ENCODE data around the gene SYT1.

Gene SYT1

DNA sequence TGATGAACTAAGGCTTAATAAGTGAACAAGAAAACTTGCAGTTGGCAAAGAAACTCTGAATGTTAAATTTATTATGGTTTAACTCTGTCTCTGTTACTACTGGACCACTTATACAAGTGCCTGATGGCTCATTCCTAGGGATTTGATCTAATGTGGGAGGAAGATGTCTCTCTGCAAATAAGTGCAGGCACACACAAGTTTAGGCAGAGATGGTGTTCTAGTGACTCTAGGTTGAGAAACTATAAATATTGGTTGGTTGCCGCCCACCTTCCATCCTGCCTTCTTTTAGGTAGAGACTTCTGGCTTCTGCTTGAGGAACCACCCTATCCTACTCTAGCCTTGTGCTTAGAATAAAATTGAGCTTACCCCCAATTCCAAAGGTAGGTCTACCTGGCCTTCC lies 570.0 kb downstream of the SYT1 start:
- no peak for DNase-seq (ENCODE audit: low read depth in 2 of 2)

DNA sequence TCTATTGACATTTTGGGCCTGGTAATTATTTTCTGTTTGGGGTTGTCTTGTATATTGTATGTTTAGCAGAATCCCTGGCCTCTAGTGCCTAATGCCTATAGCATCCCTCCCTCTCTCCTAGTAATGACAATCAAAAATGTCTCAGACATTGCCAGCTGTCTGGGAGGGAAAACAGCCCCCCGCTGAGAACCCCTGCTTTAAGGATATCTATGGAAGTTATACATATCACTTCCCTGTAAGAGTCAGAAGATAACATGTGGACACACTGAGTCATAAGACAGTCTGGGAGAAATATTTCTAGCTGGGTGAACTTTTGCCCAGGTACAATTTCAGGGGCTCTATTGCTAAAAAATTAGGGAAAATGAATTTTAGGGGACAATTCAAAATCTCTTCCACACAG lies 571.2 kb downstream of the SYT1 start:
- no peak for DNase-seq (ENCODE audit: low read depth in 2 of 2)

DNA sequence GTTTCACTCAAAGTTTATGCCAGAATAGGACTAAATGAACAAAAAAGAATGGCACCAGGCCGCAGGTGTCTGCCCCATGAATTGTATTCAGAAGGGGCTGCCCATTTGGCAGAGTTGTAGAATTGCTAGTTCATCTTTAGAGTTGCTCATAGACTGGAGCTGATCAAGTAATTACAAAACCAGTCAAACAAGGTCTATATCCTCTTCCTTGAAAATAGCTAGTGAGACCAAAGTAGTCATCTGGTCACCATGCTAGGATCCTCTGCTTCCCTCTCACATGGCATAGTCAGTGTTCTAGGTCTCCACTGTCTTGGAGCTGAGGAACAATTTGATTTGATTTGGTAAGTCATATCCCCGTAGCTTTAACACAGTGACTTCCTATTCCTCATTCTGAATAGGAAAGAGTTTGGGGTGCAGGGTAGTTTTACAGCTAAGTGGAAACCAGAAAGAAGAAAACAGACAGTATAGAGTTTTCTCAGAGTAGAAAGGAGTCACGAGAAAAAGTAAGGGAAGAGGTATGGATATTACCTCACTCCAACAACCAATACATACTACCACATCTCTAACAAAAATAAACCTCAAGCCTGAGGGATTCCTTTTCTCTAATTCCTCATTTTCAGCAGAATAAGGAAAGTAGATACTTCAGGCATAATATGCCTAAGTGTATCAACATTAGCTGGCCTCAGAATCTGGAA lies 574.1 kb downstream of the SYT1 start:
- no peak for DNase-seq (ENCODE audit: low read depth in 2 of 2)

DNA sequence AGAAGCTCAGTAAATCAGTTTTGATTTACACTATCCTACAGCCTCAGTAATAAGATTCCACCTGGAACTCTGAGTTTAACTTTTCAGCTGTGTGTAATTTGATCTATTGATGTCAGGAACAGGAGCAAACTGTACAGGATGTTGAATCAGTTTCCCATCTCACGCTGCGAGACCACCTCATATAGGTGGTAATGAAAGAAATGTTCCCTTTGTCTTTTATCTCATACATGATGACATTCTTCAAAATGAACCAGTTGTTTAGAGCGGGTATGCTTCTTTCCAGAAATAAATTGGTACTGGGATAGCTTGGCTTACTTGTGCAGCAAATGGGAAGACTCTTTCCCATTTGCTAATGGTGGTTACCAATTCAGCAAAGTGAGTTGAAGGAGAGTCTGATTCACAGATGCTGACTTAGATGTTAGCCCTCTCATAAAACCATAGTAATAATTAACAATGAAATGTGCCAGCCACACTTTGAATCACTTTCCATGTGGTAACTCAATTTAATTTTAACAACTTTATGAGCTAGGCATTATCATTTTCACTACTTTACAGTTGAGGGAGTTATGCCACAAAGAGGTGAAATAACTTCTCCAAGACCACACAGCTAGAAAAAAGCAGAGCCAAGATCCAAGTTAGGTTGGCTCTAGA lies 574.7 kb downstream of the SYT1 start:
- no peak for DNase-seq (ENCODE audit: low read depth in 2 of 2)

DNA sequence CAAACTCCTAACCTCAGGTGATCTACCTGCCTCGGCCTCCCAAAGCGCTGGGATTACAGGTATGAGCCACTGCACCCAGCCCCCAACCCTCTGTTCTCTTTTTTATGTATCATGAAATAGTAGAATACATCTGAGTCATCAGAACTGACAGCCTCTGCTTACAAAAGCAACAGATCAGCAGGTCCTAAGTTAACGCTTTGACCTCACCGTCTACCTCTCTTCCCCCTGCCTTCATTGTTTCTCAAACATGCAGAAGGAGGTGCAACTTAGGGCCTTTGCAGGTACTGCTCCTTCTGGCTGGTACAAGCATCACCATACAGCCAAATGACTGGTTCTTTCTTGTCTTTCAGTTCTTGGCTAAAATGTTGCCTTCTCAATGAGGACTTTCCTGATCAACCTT lies 577.0 kb downstream of the SYT1 start:
- no peak for DNase-seq (ENCODE audit: low read depth in 2 of 2)

DNA sequence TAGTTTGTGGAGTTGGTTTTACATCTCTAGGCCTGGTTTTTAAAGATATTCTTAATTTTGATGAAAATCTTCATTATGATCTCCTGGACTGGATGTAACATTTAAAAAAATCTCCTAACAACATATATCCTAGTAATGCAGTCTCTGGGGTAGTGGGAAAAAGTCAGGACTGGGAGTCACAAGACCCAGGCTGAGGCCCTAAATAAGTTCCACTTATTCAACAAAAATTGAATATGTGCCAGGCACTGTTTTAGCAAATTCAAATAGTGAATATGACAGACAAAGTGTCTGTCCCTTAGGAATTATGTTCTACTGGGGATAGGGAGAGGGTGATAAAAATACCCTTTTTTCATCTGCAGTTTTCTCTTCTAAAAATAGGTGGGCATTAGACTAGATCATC lies 577.8 kb downstream of the SYT1 start:
- no peak for DNase-seq (ENCODE audit: low read depth in 2 of 2)

DNA sequence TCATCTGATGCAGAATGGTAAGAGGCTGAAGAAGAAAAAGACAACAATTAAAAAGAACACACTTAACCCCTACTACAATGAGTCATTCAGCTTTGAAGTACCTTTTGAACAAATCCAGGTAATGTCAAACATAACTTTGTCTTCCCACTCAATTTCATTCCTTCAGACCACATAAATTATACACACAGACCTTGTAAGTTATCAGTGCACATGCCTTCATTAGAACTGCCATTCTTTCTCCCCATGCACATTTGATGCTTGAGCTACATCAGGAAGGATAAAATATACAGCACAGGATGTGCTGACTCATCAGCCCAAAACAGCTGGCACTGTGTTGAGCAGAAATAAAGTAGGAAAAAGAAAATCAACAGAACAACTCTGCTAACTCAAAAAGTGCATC lies 579.5 kb downstream of the SYT1 start:
- DNase-seq (ENCODE audit: low read depth in 2 of 2), result no peak

DNA sequence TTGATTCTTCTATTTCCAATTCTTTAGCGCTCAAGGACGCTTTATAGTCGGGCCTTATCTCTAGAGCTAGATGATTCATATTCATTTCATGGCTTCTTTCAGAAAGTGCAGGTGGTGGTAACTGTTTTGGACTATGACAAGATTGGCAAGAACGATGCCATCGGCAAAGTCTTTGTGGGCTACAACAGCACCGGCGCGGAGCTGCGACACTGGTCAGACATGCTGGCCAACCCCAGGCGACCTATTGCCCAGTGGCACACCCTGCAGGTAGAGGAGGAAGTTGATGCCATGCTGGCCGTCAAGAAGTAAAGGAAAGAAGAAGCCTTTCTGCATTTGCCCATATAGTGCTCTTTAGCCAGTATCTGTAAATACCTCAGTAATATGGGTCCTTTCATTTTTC lies 584.2 kb downstream of the SYT1 start:
- no peak for DNase-seq (ENCODE audit: low read depth in 2 of 2)

DNA sequence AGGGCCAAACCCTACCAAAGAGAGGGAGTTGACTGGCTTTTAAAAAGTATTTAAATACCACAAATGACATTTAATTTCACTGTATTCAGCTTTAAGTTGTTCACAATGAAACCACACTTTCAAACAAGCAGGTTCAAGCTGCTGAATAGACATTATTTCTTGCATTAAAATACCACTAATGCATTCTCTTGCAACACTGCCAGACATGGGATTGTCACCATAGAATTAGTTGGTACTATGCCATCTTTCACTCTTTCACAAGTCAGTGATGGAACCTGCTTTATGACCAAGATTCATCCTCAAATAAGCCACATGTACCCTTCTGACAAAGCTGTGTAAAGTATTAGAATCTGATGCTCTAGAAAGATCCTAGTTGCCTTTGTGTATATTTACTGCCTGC lies 586.8 kb downstream of the SYT1 start:
- no peak for DNase-seq (ENCODE audit: low read depth in 2 of 2)

DNA sequence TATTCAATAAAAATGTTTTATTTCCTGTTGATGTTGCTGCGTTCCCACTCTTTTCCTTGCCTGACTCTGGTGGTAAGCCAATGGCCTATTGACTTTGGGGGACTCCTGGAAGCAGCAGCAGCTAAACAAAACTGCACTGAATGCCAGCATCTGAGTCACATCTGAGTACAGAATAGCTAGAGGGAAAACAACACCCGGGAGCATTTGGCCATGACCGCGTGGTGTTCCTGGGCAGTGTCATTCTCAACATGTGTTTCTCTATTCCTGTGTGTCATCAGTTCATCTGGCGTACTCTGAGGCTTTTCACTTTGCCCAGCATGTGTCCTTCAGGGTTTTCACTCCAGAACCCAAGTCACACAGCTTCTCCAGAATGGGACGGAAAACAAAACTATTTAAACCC lies 587.4 kb downstream of the SYT1 start:
- DNase-seq (ENCODE audit: low read depth in 2 of 2), result peak; percentile 48 to 50

DNA sequence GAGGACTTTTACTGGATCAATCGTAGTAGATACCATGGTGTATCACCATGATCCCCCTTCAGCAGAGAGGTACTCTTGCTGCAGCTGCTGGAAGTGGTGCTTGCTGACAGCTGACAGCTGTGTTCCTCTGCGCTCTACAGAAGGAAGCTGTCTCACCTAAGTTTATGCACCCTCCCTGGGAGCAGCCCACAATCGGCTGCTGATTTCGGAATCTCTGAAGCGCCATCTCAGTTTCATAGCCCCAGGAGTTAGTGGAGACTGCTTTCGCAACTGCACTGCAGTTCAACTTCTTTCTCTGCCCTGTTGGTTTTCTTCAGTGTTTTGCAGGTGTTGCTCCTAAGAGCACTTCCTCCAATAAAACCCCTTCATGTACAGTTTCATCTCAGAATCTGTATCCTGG lies 588.3 kb downstream of the SYT1 start:
- no peak for DNase-seq (ENCODE audit: low read depth in 2 of 2)

DNA sequence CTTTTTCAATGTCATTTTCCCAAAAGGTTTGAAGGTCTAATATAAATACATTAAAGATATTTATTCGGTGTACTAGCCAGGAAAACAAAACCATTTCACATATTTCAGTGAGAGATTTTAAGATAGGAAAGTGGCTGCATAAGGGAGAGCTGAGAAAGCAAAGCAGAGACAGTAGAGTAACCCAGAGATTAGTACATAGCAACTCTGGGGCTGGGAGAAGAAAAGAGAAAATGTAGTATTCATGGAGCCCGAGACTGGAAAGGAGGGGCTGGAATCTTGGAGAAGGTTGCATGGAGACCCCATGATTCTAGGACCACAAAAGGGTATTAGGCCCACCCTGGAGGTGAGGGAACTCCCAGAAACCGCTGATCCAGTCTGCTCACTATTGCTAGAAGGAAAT lies 589.2 kb downstream of the SYT1 start:
- DNase-seq (ENCODE audit: low read depth in 2 of 2), result no peak

DNA sequence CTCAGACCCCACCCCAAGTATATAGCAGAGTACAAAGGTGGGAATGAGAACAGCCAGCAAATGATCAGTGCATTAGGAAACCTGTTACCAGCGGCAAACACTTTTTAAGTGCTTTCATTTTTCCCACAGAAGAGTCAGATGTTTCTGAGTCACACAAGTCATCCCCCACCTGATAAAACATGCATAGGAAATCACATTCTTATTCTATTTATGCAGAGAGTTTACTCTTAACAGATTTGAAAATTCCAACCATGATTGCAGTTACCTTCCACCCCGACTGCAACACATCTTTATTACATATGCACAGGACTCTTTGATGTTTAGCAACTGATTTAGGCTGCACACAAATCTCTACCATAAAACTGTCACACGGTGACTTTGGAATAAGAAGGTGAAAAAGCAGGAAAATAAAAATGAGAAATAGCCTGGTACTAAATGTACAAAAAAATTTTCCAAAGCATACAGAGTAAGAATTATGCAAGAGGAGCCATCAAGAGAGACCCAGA lies 589.8 kb downstream of the SYT1 start:
- DNase-seq (ENCODE audit: low read depth in 2 of 2), result no peak

DNA sequence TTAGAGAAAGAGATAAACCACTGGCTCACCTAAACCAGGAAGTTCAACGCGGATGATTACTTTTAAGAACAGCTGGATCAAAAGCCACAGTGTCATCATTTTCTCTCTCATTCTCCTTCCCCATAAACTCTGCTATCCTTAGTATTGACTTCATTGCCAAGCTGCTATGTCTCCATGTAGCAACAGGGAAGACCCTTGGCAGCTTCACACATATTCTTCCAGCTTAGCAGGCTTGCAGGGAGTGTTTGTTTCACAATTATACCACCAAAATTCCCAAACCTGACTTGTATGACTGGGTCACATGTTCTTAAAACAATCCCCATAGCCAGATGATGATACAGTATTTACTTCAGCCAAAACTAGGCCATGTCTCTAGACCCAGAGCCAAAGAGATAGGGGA lies 590.7 kb downstream of the SYT1 start:
- DNase-seq (ENCODE audit: low read depth in 2 of 2), result no peak

DNA sequence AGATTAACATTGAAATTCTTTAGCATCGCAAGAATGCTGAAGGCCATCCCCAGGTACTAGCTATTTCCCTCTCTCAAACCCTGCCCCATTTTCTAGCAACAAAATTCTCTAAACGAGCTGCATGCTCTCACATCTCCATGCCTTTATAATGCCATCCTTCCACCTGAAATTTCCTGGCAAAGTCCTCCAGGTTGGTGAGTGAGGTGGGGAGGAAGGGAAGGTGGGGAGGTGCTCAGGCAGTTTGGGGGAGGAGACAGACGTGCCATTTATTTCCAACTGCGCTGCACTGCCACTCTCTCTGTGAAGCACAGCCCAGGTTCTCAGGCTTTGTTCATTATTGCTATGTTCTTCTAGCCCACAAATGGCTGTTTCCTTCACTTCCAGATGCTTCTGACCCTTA lies 617.7 kb downstream of the SYT1 start:
- no peak for DNase-seq (ENCODE audit: low read depth in 2 of 2)

DNA sequence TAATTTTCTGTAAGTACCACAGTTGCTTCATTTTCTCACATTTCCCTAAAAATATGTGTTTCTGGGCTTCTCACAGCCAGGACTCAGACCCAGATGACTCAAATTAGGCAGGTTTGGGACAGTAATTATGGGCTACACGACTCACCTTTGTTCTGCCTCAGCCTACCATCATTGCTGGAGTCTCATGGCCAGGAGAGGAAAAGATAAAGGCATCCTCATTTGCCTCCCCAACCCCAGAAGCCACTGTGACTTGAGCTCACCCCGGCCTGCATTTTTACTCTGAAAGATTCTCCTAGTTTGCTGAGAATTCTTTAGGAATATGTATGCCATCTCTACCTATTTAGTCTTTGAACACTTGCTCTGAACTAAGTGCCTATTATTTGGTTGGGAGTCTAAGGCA lies 618.3 kb downstream of the SYT1 start:
- no peak for DNase-seq (ENCODE audit: low read depth in 2 of 2)

DNA sequence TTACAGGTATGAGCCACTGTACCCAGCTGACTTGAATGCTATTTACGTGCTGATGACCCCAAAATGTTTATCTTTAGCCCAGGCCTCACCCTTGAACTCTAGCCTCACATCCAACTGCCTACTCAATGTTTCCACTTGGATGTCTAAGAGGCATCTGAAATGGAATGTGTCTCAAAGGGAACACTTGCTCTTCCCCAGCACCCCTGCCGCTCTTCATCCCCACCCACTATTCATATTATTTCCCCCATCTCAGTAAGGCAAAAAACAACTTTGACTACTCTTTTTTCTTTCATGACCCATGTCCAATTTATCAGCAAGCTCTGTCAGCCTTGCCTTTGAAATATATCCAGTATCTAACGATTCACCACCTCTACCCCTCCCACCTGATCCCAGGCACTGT lies 621.6 kb downstream of the SYT1 start:
- DNase-seq (ENCODE audit: low read depth in 2 of 2), result no peak

DNA sequence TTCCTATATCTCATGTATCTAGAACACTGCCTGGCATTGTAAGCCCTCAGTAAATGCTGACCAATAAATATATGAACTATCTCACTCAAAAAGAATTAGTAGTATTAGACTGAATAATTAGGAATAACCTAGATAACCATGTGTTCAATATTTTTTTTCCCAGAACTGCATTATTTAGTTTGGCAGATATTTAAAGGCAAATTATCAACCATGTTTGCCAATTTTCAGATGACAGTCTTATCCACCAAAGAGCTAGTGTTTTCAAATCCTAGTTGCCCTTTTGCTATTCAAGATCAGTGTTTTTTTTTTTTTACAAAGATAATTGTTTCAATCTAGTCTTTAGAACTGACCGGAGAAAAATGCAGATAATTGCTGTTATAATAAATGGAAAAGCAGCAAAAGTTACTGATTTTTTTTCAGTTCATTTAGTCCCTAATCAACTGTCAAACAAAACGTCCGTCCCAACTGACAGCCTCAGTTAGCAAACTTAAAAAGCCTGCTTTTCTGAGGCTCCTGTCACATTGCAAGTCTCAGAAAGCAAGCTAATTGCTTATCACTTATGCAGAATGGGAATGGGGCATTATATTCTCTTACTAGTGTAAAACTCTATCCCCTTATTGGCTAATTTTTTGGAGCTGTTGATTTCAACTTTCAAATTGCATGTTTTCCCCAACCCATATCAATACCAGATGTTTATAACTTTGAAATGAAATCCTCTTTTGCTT lies 623.0 kb downstream of the SYT1 start:
- no peak for DNase-seq (ENCODE audit: low read depth in 2 of 2)

Measured in fibroblast of skin of left biceps (primary cell).